ENCODE results near the gene RPUSD1. TPM values are rescaled to one million over a fixed set of nuclear protein-coding genes. Genes with fewer than 3 reads are reported as not detected.

The RPUSD1 gene
- total and polyA plus RNA-seq, 2 donors (not counting 1 experiment from before 2014, with no cell fraction given): 34.7 to 46.1 TPM

GRCh38 chr16:796296-797119, 8.3 kb upstream of the RPUSD1 start:
- Histone ChIP-seq H4K20me1 (ENCODE audit: control insufficient read depth, insufficient read depth, low read length, poor library complexity, severe bottlenecking) (no peaks in the 10 kb centered on the region), H3K4me3 (ENCODE audit: control extremely low read depth in 1 of 5, extremely low read depth in 1 of 5, insufficient read depth in 1 of 5, low read depth in 2 of 5, low read length in 4 of 5) (no peak overlapping the region), H3K36me3 (replicated peaks in 1 of 2; ENCODE audit: control extremely low read depth in 1 of 2, control insufficient read depth in 1 of 2, extremely low read depth in 1 of 2, insufficient read depth in 2 of 2, low read length in 1 of 2) (no peaks in the 10 kb centered on the region), H3K27me3 (replicated peaks in 1 of 4; ENCODE audit: control extremely low read depth in 1 of 4, control insufficient read depth in 3 of 4, insufficient read depth in 4 of 4, low read length in 3 of 4) (peaks cover 0 to 29% (median 3%) of the 10 kb centered on the region in 4 experiments), H3K27ac (ENCODE audit: low read length in 2 of 2) (no peak overlapping the region), H3K79me2 (ENCODE audit: control insufficient read depth, insufficient read depth, low read length) (no peaks in the 10 kb centered on the region), H3K9ac (ENCODE audit: low read length) (no peak overlapping the region), H3K4me1 (ENCODE audit: control insufficient read depth in 2 of 2, insufficient read depth in 2 of 2, low read length in 2 of 2) (peaks cover 4 to 10% of the 10 kb centered on the region in 2 donors), H3K9me3 (ENCODE audit: control extremely low read depth in 1 of 3, control insufficient read depth in 2 of 3, insufficient read depth in 1 of 3, low read length in 2 of 3) (peaks cover 0 to 10% (median 0%) of the 10 kb centered on the region in 3 donors), H3K4me2 (replicated peaks; ENCODE audit: low read depth, low read length, poor library complexity, severe bottlenecking) (no peak overlapping the region), H2AFZ (ENCODE audit: insufficient read depth, low read depth, low read length, poor library complexity, severe bottlenecking) (no peak overlapping the region)
- TF ChIP-seq EZH2 (IDR thresholded peaks at IDR 0.05; ENCODE audit: borderline replicate concordance, insufficient read depth, low read depth, low read length, poor library complexity, severe bottlenecking) (no peak), CTCF (IDR thresholded peaks at IDR 0.05) (no peak)
- no peak overlapping the region for H3K4me3 Mint-ChIP-seq
- intact Hi-C loops (cut with micrococcal nuclease): no loop called here
- DNase-seq (no peak), ATAC-seq (ENCODE audit: low read depth) (no peak)
- 94% methylated on average over 32 of the region's 38 CpGs for WGBS (ENCODE audit: insufficient coverage)
- H3K27ac Mint-ChIP-seq: no peak overlapping the region
- H3K27me3 Mint-ChIP-seq: peaks cover 4% of the 10 kb centered on the region
- no peaks in the 10 kb centered on the region for H3K9me3 Mint-ChIP-seq (ENCODE audit: insufficient read depth)
- ChIA-PET POLR2A (no interaction called here), CTCF (no interaction called here)
- H3K4me1 Mint-ChIP-seq: no peaks in the 10 kb centered on the region

- no peaks in the 10 kb centered on the region for H3K36me3 ChIP-seq (replicated peaks in 1 of 2; ENCODE audit: control extremely low read depth in 1 of 2, control insufficient read depth in 1 of 2, extremely low read depth in 1 of 2, insufficient read depth in 2 of 2, low read length in 1 of 2)
- H3K27ac Mint-ChIP-seq: no peak overlapping the region
- intact Hi-C loops (cut with micrococcal nuclease): no loop called here
Measured at GRCh38 chr16:795580-796229, 7.5 kb upstream of the RPUSD1 start.

More at GRCh38 chr16:795580-796229, 7.5 kb upstream of the RPUSD1 start:
- CTCF ChIA-PET: no interaction called here
- Histone ChIP-seq H3K27me3 (replicated peaks in 1 of 4; ENCODE audit: control extremely low read depth in 1 of 4, control insufficient read depth in 3 of 4, insufficient read depth in 4 of 4, low read length in 3 of 4) (peaks cover 0 to 21% (median 3%) of the 10 kb centered on the region in 4 experiments), H4K20me1 (ENCODE audit: control insufficient read depth, insufficient read depth, low read length, poor library complexity, severe bottlenecking) (no peaks in the 10 kb centered on the region), H3K4me3 (ENCODE audit: control extremely low read depth in 1 of 5, extremely low read depth in 1 of 5, insufficient read depth in 1 of 5, low read depth in 2 of 5, low read length in 4 of 5) (no peak overlapping the region), H2AFZ (ENCODE audit: insufficient read depth, low read depth, low read length, poor library complexity, severe bottlenecking) (no peak overlapping the region), H3K9me3 (ENCODE audit: control extremely low read depth in 1 of 3, control insufficient read depth in 2 of 3, insufficient read depth in 1 of 3, low read length in 2 of 3) (peaks cover 0 to 10% (median 0%) of the 10 kb centered on the region in 3 donors), H3K4me2 (replicated peaks; ENCODE audit: low read depth, low read length, poor library complexity, severe bottlenecking) (no peak overlapping the region), H3K4me1 (ENCODE audit: control insufficient read depth in 2 of 2, insufficient read depth in 2 of 2, low read length in 2 of 2) (peaks cover 4 to 6% of the 10 kb centered on the region in 2 donors), H3K79me2 (ENCODE audit: control insufficient read depth, insufficient read depth, low read length) (no peaks in the 10 kb centered on the region), H3K9ac (ENCODE audit: low read length) (no peak overlapping the region), H3K27ac (ENCODE audit: low read length in 2 of 2) (no peak overlapping the region)
- POLR2A ChIA-PET: no interaction called here
- Mint-ChIP-seq H3K4me1 (no peaks in the 10 kb centered on the region), H3K9me3 (ENCODE audit: insufficient read depth) (no peaks in the 10 kb centered on the region), H3K27me3 (peaks cover 4% of the 10 kb centered on the region), H3K4me3 (no peak overlapping the region)
- WGBS (ENCODE audit: insufficient coverage): 89% methylated on average over 31 of the region's 33 CpGs
- ATAC-seq (ENCODE audit: low read depth) (no peak), DNase-seq (no peak)
- TF ChIP-seq CTCF (IDR thresholded peaks at IDR 0.05): no peak
- no peak for TF ChIP-seq EZH2 (IDR thresholded peaks at IDR 0.05; ENCODE audit: borderline replicate concordance, insufficient read depth, low read depth, low read length, poor library complexity, severe bottlenecking)
